NCI-H226 (cell line): ENCODE results near the gene NDUFS4.
"Not testable (repeated sequence)": the region's sequence is repeated elsewhere in the genome, so short reads cannot be mapped to it uniquely, and the experiment has no call there.

ENCODE experiments used
- DNase-seq: peaks from one replicate; pipeline ENCODE4 v3.0.0-alpha.2; 2015

NDUFS4 gene

DNA sequence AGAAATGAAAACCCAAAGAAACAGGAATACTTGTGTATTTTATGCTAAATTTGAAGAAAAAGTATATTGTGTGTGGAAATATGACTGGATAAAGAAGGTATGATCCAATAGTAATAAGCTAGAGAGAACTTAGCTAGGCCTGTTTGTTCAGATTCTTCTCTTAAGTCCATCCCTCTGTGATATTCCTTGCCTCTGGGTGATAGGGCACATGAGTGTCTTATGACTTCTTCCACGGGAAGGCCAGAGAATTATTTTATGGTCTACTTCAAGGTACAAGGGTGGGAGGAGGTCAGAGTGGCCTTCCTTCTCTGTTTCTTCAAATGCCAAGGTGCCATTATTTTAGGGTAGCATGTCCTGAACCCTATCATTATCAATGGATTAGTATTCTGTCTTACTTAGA lies 113.7 kb downstream of the NDUFS4 start:
- DNase-seq, result no peak

DNA sequence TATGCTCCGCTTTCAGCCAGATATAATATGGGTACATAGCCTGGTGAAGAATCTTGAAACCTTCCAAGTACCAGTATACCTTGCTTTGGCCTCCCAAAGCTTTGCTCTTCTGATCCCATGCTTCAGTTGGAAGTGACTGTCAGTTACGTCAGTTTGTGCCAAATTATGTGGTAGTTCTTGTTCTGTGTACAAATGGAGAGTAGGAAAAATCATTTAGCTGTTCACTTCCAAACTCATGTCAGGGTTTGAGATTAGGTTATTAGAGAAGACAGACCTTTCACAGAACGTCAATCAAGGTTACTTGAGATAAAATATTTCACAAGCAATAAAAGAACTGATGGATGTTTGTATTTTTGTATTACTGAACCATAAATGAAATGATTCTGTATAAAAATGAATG lies 117.2 kb downstream of the NDUFS4 start:
- DNase-seq, result no peak

DNA sequence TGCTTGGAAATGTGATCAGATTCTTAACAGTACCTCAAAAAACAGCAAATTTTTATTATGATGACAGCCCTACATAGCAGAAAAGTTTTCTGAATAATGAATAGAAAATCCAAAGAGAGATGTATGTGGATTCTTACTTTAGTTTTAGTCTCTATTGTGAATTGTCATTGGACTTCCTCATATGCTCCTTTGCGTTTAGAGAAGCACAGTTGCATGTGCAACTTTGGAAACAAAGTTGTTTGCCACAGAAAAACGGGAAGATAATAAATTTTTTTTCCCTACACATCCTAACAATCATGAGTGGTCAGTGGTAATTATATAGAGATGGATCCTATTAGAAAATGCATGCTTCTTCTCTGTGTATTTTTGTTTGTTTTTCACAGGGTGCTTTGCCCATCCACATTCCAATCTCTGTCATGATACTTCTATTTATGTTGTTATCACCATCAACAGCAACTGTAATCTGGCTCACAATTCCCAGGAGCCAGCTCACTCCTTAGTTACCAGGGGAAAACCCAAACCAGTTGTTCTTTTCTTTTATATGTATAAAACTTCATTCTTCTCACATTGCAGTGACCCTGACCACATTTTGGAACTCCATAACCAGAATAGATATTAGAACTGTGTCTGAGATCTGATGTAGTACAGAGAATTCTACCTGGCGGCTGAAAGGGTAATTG lies 118.7 kb downstream of the NDUFS4 start:
- peak; percentile 53 for DNase-seq

DNA sequence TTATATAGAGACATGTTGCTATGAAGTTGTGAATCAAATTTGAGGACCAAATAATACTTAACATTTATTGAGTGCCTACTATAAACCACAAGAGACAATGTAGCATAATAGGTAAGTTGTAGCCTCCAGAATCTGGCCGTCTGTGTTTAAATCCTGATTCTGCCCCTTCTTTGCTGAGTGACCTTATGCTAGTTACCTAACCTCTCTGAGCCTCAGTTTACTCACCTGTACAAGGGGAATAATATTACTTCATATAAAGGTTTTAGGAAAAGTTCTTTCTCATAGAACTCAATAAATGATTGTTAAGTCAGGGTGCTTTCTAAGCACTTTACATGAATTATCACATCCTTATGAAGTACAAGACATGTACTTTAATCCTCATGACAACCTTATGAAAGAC lies 120.6 kb downstream of the NDUFS4 start:
- DNase-seq, result no peak

DNA sequence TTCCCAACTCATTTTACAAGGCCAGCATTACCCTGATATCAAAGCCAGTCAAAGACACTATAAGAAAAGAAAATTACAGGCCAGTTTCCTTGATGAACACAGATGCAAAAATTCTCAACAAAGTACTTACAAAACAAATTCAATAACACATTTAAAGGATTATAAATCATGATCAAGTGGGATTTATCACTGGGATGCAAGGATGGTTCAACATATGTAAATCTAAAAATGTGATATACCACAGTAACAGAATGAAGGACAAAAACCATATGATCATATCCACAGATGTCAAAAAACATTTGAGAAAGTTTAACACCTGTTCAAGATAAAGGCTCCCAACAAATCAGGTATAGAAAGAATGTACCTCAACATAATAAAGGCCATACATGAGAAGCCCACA lies 130.6 kb downstream of the NDUFS4 start:
- no peak for DNase-seq

DNA sequence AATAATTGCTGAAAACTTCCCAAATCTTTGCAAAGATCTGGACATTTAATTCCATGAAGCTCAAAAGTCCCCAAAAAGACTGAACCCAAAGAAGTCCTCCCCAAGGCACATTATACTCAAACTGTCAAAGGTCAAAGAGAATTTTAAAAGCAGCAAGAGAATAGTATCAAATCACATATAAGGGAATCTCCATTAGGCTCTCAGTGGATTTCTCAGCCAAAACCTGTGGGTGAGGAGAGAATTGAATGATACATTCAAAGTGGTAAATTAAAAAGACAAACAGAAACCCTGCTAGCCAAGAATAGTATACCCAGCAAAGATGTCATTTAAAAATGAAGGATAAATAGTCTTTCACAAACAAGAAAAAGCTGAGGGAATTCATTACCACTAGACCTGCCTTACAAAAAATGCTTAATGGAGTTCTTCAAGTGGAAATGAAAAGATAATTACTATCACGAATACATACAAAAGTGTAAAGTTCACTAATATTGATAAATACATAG lies 134.1 kb downstream of the NDUFS4 start:
- DNase-seq, result no peak

DNA sequence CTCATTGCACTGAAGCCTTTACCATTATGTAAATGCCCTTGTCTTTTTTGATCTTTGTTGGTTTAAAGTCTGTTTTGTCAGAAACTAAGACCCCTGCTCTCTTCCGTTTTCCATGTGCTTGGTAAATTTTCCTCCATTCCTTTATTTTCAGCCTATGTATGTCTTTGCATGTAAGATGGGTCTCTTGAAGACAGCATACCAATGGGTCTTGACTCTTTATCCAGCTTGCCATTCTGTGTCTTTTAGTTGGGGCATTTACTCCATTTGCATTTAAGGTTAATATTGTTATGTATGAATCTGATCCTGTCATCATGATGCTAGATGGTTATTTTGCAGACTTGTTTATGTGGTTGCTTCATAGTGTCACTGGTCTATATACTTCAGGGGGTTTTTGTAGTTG lies 150.0 kb downstream of the NDUFS4 start:
- not testable (repeated sequence) for DNase-seq

DNA sequence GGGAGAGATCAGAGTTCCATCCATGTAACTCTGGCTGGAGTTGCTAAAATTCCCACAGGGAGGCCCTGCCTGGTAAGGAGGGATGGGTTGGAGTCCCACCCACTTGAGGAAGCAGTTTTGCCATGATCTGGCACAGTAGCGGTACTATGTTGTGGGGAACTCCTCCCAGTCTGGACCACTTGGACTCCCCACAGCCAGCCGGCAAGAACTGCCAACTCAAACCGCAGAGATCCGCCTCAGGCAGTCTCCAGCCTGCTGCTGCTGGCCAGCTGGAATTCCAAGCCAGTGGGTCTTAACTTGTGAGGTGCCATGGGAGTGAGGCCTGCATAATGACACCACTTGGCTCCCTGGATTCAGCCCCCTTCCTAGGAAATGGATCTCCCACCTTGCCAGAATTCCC lies 151.9 kb downstream of the NDUFS4 start:
- no peak for DNase-seq

DNA sequence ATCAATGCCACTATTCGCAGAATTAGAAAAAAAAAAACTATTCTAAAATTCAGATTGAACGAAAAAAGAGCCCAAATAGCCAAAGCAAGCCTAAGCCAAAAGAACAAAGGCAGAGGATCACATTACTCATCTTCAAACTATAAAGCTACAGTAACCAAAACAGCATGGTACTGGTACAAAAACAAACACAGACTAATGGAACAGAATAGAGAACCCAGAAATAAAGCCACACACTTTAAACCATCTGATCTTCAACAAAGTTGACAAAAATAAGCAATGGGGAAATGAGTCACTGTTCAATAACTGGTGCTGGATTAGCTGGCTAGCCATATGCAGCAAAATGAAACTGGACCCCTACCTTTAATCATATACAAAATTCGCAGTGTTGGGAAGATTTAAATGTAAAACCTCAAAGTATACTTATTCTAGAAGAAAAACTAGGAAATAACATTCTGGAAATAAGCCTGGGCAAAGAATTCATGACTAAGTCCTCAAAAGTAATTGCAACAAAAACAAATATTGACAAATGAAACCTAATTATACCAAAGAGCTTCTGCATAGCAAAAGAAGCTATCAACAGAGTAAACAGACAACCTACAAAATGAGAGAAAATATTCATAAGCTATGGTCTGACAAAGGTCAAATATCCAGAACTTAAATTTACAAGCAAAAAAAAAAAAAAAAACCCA lies 153.7 kb downstream of the NDUFS4 start:
- DNase-seq, result no peak

DNA sequence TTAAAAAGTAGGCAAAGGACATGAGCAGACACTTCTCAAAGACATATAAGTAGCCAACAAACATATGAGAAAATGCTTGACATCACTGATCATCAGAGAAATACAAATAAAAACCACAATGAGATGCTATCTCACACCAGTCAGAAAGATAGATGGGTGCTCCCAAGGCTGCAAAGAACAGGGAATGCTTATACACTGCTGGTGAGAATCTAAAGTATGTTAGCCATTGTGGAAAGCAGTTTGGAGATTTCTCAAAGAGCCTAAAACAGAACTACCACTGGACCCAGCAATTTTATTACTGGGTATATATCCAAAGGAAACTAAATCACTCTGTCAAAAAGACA lies 154.2 kb downstream of the NDUFS4 start:
- DNase-seq, result no peak

DNA sequence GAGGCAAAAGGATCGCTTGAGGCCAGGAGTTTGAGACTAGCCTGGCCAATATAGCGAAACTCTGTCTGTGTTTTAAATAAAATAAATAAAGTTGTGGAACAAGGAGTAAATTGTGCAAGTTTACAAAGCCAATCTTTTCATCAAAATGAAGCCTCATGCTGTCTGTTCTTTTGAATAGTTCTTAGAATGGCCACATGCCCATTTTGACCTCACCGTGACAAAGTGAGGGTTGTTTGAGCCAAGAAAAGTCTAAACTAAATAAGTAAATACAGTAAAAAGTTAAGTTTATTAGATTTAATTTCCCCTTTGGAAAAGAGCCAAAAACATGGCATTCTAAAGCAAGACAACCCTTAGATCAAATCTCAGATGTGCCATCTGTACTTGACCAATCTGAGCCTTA lies 165.7 kb downstream of the NDUFS4 start:
- no peak for DNase-seq

DNA sequence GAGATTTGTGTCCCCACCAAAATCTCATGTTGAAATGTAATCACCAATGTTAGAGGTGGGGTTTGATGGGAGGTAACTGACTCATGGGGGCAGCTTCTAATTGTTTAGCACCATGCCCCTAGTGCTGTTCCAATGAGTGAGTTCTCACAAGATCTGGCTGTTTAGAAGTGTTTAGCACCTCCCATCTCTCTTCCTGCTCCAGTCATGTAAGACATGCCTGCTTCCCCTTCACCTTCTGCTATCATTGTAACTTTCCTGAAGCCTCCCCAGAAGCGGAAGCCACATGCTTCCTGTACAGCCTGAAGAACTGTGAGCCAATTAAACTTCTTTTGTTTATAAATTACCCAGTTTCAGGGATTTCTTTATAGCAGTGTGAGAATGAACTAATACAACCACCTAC lies 170.5 kb downstream of the NDUFS4 start:
- DNase-seq, result no peak
